Suprapubic skin (tissue), 4 donors: ENCODE measurements around the gene DPYD.

Experiments used
- CTCF ChIP-seq, 2 donors: fragments of 200-600 bp in 1 of 2; fragments of 450-650 bp in 1 of 2; sonication (generic) in 1 of 2; IDR thresholded peaks; one replicate each; pipeline ENCODE4 v1.5.1; 2016 to 2019; ENCODE audit warnings: antibody characterized with exemption in 2 of 2, mild to moderate bottlenecking in 1 of 2, moderate library complexity in 1 of 2
- EP300 ChIP-seq: sonication (generic); formaldehyde crosslinking; IDR thresholded peaks from one replicate; pipeline ENCODE4 v1.6.1; 2017; ENCODE audit warnings: antibody characterized with exemption
- POLR2A ChIP-seq, 2 donors: fragments of 450-650 bp; IDR thresholded peaks; one replicate each; pipeline ENCODE4 v1.6.1; 2017; ENCODE audit warnings: antibody characterized with exemption in 2 of 2, mild to moderate bottlenecking in 2 of 2, moderate library complexity in 2 of 2
- POLR2AphosphoS5 ChIP-seq, 3 donors: sonication (generic); formaldehyde crosslinking; IDR thresholded peaks; one replicate each; pipeline ENCODE4 v1.6.1; 2017; ENCODE audit warnings: antibody characterized with exemption in 3 of 3

- TF ChIP-seq CTCF (IDR thresholded peaks at IDR 0.05) (no peak), POLR2A (IDR thresholded peaks at IDR 0.05) (no peak), EP300 (no peak), POLR2AphosphoS5 (IDR thresholded peaks at IDR 0.05) (no peak)
These were observed 375.4 kb downstream of the DPYD start for GRCh38 chr1:97545446-97545845.
